Activated CD4-positive, alpha-beta T cell treated with anti-CD3 and anti-CD28 coated beads, Interleukin-10, Interleukin-2, amounts not matched to agents 100 ng/mL and 50 ng/mL, durations not matched to agents 16 hours and 8 hours (primary cell): ENCODE measurements around the gene PIGR.

Experiments used
- DNase-seq: peaks from one replicate; pipeline ENCODE4 v3.0.0-alpha.2; 2020

PIGR gene, protein sequence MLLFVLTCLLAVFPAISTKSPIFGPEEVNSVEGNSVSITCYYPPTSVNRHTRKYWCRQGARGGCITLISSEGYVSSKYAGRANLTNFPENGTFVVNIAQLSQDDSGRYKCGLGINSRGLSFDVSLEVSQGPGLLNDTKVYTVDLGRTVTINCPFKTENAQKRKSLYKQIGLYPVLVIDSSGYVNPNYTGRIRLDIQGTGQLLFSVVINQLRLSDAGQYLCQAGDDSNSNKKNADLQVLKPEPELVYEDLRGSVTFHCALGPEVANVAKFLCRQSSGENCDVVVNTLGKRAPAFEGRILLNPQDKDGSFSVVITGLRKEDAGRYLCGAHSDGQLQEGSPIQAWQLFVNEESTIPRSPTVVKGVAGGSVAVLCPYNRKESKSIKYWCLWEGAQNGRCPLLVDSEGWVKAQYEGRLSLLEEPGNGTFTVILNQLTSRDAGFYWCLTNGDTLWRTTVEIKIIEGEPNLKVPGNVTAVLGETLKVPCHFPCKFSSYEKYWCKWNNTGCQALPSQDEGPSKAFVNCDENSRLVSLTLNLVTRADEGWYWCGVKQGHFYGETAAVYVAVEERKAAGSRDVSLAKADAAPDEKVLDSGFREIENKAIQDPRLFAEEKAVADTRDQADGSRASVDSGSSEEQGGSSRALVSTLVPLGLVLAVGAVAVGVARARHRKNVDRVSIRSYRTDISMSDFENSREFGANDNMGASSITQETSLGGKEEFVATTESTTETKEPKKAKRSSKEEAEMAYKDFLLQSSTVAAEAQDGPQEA

DNA sequence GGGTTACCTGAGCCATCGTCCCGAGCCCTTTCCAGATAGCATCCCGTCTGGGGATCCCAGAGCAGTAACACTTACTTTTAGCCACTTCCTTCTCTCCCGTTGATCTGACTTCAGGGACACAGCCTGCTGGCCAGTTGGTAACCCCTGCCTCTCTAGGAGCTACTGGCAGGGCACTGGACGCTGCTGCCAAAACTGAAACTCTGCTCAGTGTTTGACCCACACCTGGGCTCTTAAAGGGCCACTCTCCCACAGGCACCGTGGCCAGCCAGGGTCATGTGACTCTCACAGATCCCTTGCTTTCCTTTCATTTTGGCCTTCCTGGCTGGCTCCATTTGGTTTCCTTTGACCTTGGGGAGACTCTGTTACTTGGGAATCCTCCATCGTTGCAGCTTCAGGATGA, at the start of gene PIGR:
Gene PIGR (minus strand): TSS at position 206 of the 400 bp plus-strand sequence. CDS start 5,935 bp downstream, outside the sequence.
- DNase-seq: no peak

DNA sequence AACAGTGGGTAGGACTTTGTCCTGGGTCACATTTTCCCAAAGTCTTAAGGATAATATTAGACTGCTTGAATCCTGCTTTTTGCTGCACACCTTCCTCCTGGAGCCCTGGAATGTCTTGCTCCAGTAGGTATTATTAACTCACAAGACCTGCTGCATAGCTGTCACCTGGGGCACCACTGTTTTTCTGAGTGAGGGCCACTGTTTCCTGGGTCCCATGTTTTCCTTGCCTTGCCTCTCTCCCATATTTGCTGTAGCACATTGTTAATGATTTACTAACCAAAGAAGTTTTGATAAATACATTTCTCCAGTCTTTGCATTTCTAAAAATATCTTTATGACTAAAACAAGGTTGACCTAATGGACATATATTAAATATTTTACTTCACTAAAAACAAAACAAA, 46.5 kb upstream of the PIGR start:
- no peak for DNase-seq

DNA sequence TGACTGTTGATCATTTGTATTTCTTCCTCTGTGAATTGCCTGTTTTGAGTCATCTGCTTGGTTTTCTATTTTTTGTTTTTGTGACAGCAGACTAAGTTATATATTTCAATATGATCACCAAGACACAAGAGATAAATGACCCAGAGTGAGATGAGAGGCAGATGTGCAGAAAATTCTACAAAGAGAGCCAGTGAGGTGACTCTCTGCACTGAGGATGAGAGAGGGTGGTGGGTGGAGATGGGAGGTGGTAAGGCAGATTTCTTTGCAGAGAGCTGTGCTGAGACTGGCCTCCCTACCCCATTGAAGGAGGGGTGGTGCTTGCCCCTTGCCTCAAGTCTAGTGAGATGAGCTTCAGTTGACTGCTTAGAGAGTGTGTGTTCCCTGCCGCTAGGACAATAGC, 41.6 kb upstream of the PIGR start:
- DNase-seq: no peak

DNA sequence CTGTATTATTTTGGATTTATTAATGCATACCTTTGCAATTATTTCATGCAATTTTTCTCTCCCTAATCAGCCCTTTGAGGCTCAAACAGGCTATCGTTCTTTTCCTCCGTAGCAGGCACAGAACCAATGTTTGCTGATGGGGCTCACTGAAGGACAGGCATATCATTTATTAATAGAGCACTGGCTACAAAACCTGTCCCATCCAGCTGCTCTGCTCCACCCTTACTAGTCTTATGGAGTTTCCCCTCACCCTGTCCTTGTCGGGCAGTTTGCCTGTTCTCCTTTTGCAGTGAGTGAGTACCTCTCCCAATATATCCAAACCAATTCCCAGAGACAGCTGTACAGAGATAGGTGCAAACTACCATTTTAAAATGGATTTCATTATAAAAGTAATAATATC, 40.6 kb upstream of the PIGR start:
- no peak for DNase-seq

DNA sequence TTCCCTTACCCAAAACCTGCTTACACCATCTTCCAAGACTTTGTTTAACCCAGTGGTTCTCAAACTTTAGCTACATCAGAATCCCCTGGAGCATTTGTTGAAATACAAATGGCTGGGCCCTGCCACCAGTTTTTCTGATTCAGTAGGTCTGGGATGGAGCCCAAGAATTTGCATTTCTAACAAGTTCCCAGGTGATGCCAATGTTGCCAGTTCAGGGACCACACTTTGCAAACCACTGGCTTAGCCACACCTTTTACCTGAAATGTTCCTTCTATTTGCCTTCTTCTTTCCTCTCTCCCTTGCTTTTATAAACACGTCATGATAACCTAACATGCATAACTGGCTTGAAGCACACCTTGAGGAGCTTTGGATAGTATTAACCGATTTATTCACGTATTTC, 40.1 kb upstream of the PIGR start:
- no peak for DNase-seq

DNA sequence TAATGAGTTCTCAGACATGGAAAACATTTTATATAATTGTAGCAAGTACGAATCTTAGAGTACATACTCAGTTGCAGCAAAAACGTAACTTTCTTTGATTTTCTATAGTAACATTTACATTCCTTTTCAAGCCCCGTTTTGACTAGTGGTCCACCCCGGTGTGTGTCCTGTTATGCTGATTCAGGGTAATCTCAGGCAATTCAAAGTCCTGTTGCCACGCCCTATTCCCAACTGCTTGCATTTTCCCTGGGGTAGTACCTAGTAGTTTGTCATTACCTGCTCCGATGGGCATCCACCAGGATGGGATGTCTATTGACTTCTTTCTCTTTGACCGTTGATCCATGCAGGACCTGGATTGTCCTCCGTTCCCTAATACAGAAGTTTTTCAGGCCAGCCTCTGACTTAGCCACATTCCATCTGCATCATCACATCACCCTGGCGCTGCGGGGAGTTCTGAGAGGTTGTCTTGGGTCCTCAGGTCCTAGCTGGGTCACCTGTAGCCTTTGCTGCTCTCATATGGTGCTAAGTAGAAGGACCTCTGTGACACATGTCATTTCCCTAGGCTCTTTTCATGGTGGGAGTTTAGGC, 39.0 kb upstream of the PIGR start:
- no peak for DNase-seq

DNA sequence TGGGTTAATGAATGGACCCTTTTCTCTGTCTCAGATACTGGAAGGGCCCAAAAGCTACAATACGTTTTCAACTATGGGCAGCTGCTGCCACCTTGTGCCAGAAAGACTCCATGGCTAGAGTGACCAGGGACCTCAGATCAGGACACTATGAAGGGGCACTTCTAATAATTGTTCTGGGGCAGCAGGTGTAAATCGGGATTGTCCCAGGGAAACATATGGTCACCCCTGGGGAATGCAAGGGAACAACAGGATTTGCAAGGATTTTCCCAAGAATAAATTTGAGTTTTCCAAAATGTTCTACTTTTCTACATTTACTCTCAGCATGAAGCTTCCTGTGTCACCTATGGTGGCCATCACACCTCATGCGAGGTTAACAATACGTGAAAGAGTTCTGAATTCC, 36.0 kb upstream of the PIGR start:
- DNase-seq: peak; percentile 54

DNA sequence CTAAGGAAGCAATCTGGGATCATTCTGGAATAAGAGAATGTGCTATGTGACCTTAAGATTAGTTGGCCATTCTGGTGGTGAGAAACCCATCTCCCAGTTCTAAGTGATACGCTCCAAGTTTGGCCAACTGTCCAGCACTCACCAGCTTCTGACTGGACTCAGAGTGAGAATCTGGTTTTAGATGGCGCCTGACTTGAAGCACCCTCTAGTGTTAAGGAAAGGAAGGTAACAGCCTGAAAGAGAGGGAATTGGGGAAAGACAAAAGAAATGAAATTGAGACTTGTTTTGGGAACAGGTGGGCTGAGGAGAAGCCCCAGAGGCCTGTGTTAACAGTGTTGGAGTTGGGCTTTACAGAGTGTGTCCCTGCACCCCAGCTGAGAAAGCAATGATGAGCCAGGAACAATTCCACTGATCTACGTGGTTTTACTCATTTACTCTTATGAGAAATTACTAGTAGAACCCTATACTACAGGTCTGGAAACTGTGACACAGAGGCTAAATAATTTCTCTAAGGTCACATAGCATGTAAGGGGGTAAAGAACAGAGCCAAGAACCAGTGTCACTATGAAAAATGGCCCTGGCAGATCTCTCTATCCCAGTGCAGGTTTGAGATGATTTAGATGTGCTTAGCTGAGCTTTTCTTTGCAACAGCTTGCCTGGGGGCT, 33.2 kb upstream of the PIGR start:
- no peak for DNase-seq

DNA sequence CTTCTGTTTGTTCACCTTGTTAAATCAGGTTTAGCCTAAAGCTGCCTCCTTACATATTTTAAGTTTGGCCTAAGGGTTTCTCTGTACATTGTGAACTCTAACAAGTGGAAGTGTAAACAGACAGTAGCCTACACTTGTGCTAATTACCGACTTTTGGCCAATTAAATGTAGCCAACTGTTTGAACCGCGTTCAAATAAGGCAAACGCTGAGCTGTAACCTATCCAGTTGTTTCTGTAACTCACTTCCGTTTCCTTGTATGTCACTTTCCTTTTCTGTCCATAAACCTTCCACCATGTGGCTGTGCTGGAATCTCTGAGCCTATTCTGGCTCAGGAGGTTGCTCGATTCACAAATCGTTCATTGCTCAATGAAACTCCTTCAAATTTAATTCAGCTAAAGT, 32.0 kb upstream of the PIGR start:
- DNase-seq: no peak

DNA sequence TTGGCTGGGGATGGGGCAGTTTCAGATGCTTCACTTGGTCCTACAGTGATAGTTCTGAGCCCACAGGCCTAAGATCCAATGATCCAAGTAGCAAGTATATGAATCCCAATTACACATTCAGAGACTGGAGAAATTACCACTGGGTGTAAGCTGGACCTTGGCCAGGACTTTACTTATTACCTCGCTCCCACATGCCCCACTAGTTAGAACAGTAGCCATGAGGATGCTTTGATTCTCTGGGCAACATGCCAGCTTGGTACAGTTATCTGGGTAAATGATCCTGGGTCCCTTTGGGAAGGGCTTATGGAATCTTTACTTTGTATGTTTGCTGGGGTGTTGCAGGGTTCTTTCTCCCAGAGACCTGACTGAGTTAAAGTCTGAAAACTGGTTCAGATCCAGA, 29.0 kb upstream of the PIGR start:
- DNase-seq: no peak

DNA sequence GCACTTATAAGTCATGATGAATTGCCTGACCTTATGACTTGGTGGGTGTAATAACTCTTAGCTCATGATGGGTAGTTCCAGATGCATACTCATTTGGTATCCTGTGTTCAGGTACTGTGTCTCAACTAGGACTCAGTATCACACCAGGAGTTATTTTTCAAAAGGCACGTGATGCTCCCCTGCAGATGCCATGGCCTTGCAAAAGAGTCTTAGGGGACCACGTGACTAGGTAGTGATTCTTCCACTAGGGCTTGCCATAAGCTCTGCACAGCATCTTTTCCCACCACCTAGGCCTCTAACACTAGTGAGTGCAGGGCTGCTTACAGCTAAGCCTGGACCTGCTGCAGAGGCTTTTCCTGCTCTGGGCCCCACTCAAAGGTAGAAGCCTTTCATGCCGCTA, 27.9 kb upstream of the PIGR start:
- DNase-seq: no peak

DNA sequence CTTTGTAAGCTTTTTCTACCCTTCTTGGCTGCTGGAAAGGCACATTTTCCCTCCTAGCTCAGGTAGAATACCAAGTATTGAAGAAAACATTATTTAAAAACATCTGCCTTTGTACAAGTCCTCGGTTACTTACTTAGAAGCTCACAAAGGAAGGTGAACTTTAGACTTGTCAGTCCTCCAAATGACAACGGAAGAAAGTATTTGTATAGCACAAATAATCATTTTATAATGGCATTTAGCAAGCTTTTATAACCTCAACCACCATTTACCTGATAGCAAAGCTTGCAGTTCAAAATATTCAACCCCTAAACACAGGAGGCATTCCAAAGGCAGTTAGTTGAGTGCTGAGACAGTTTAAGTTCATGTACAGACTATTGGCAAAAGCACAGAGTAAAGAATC, 26.5 kb upstream of the PIGR start:
- DNase-seq: no peak

DNA sequence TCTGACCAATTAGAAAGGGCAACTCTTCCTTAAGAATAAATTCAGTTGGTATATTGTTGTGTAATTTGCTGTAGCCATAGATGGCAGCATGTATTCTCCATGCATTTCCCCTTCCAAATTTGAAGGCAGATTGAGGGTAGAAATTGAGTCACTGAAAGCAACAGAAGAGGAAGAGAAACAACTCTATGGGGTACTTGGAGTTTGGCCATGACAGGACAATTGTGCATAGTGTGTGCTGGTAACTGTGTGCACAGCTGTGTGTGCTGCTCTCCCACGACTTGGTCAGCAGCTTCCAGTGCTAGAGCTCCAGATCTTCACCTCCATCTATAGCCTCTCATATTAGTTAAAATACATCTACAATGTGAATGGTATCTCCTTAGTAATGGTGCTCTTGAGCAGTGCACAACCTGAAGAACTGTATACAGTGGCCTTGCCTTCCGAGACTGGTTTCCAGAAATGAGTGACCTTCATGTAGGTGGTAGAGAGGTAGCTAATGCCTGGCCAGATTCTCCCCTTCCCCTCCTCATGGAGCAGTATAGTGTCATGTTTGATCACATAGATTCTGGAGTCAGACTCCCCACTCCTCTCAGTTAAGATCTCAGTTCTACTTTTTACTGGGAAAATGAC, 24.9 kb upstream of the PIGR start:
- DNase-seq: no peak

DNA sequence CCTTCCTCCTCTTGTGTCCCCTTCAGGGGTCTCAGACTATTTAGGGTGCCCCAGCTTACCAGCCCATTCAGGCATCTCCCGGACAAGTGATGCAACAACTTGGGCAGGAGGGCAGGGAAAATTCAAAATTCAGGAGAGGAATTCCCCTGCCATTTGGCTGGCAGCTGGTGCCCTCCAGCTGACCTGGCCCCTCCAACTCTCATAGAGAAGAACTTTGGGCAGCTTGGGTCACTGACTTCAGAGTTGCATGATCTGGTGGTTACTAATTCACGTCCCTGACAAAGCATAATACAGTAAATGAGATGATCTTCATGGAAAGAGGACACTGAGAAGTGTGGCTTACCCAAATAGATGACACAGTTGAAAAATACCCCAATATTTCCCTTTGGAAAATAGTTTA, 24.2 kb upstream of the PIGR start, which contains the start of gene FCAMR:
Gene FCAMR (minus strand): TSS at position 15 of the 400 bp plus-strand sequence. CDS start 335 bp downstream, outside the sequence.
- no peak for DNase-seq

DNA sequence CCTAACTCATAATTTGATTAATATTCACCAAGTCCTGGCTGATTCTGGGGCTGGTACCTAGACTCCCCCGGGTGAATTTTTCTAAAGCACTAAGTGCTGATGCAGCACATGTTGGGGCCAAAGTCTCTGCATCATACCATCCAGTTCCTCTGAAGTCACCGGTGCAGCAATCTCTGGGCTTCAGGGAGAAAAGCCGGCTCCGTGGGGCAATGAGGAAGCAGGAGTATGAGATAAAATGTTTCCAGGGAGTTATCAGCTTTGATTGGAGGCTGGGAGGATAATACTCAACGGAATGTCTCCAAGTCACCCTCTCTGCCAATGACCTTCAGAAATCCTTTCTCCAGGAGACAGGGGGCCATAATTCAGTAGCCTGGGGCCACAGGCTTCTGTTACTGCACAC, 22.8 kb upstream of the PIGR start:
- DNase-seq: no peak

DNA sequence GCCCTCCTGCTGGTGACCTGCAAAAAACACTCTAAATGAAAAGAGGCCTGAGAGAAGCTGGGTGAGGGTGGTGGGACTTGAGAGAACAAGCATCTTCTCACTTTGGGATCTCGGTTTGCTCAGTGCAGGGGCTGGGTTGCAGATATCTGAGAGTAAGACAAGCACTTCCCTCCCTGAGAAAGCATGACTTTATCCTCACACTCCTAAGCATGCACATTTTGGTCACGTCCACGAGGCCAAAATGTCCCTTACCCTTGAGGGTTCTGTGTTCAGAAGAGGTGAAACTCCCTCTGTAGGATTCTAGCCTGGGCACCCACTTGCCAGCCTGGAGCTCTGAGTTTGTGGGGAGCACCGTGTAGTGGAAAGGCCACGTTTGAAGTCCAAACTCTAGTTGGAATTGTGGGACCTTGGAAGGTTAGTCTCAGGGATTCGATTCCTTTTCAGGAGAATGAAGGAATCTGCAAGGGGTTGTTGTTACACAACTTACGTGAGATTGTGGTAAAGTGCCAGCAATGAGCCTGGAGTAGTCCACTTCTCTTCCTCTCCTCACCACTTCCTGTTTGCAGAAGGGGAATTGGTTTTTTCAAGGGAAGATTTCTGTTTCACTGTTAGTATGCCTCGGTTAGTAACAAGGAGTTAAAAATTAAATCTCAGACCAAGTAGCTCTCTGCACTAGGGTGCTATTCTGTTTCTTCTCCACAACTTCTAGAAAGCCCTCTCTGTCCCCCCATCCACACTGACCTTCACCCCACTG, 21.0 kb upstream of the PIGR start:
- DNase-seq: peak; percentile 53

DNA sequence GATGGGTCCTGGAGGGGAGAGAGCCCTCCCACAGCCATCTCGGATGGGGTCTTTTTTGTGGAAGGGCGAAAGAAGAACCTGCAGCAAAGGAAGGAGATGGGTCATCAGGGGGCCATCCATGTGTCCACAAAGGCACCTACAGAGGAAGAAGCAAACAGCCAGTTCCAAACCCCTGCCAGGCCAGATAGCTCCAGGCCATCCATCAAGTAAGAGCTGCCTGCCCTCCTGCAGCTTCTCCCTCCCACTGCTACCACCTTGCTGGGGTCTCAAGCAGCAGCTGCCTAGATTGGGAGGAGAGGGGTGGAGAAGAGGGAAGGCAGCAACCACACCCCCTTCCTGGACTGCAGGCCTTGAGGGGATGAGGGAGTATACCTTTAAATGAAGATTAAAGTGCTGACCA, 19.5 kb upstream of the PIGR start:
- no peak for DNase-seq

DNA sequence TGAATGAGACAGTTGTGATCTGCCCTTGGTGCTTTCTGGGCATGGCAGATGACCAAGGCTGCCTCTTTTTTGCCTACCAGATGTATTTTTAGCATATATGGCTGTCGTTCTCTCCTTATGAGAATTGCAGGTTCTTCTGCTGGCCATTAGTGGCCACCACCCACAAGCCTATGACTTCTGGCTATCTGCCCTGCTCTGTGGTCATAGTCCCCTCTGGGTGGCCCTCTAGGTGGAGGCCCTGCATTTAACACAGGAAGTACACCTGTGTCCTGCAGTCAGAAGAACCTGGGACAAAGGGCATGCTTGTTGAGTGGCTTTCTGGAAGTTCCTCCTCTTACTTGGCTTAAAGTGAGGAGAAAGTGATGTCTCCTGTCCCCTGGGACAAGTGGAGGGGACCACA, 17.5 kb upstream of the PIGR start:
- no peak for DNase-seq

DNA sequence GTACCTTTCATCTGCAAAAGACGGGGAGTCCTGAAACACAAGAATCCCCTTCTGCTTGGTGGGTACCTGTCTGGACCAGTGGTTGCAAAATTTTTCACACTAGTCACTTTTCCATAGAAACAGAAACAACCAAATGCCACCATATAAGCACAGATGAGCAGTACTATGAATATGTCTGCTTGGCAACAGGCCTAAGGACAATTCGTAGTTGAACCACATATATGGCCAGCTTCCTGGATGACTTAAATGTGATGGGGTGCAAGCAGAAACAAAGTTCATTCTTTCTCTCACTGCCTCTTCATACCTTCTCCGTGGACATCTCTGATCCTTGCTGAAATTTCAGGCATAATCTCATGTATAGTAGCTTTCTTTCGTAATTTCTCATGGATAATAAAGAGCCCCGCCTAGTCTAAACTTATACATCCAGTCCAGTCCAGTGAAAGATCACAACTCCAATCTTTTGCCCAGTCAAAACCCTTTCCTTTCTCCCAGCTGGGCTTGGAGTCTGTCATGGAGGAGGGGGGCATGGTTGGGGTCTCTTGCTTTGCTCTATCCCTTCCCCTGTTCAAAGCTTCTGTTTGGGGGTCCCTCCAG, 16.9 kb upstream of the PIGR start:
- no peak for DNase-seq

DNA sequence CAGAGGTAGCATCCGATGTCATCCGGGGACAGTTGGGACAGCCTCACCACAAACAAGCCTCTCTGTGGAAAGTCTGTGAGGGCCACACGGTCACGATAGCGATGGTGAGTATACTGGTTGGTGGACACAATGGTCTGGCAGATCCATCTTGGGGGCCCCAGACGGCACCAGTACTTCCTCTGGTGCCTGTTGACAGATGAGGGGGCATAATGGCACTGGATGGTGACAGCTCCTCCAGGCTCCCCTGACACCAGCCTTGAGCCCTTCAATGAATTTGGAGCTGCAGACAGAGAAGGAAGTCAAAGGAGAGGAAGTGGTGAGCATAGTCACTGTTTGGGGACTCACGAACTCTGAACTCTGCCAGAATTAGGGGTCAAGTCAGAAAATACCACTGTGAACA, 16.0 kb upstream of the PIGR start:
- no peak for DNase-seq

DNA sequence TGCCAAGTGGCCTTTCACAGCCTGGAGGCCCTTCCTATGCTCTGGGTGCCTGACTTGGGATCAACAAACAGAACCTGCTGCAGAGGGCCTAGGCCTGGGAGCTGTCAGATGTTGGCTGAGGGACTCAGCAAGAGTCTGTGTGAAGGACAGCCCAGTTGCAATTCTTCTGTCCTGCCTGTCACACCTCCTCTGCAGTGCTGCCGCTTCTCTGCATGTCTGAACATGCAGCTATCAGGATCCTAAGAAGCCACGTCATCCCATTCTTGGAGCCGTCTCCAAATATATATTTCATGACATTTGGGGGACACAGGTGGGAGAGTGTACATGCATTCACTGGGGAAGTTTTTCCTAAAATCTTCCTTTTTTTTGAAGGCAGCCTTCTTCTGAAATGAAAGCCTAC, 15.4 kb upstream of the PIGR start:
- DNase-seq: no peak
